ENCODE results near the gene ARHGAP4. TPM values are rescaled to one million over a fixed set of nuclear protein-coding genes. Genes with fewer than 3 reads are reported as not detected.

The ARHGAP4 gene
- total RNA-seq, 2 experiments from 2014 or later = 130 to 135 TPM

DNA sequence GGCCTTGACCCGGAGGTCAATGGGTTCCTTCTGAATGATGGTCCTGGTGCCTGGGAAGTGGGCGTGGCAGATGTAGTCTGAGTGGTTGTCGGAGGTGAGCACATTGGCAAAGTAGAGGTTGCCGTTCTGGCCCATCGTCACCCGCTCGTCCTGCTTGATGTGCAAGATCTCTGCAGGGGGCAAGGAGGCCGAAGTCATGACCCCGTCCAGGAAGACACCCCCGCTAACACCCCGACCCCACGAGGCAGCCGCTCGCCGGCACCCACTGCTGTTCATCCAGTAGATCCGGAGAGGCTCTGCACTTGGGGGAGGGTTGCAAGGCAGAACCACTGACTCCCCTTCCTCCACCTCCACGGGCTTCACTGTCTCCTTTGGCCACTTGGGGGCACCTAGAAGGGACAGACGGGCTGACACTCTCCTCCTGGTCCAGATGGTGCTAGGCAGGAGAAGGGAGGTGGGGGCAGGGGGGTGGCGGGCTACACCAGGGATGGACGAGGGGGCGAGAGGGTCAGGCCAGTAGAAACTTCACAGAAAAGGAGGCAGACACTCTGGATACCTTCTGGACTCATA lies 55.2 kb downstream of the ARHGAP4 start:
- no peak for DNase-seq
- ATAC-seq = no peak
- ChIA-PET POLR2A (no interaction called here), CTCF (no interaction called here)
- H3K36me3 Mint-ChIP-seq (ENCODE audit: low read depth) = no peaks in the 10 kb centered on the region
- H3K27ac Mint-ChIP-seq = no peak overlapping the region
- no peak overlapping the region for H3K4me3 Mint-ChIP-seq
- intact Hi-C loops (cut with DNase I, micrococcal nuclease) = no loop called here
- H3K27me3 Mint-ChIP-seq = no peaks in the 10 kb centered on the region
- H3K9me3 Mint-ChIP-seq (ENCODE audit: low read depth) = no peaks in the 10 kb centered on the region
- H3K4me1 Mint-ChIP-seq = no peaks in the 10 kb centered on the region

DNA sequence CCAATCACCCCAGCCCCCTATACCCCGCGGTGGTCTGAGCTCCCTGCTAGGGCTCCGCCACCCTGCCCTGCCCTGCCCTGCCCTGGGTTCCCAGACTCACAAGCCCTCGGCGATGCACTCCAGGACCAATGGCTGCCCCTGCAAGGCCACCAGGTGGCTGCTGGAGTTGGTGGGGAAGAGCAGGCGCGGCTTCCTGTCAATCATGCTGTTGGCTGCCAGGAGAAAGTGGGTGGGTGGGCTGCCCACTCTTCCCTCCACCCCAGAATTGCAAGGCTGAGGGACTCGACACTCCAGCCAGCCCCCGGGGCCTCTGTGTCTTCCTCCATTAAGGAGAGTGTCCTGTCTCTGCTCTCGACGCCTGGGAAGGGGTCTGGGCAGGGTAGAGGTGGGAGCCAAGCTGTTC lies 55.8 kb downstream of the ARHGAP4 start:
- ATAC-seq (no peak), DNase-seq (no peak)
- H3K4me3 Mint-ChIP-seq = no peak overlapping the region
- ChIA-PET POLR2A (no interaction called here), CTCF (no interaction called here)
- H3K9me3 Mint-ChIP-seq (ENCODE audit: low read depth) = no peaks in the 10 kb centered on the region
- intact Hi-C loops (cut with DNase I, micrococcal nuclease) = no loop called here
- H3K27ac Mint-ChIP-seq = no peak overlapping the region
- no peaks in the 10 kb centered on the region for H3K4me1 Mint-ChIP-seq
- H3K36me3 Mint-ChIP-seq (ENCODE audit: low read depth) = no peaks in the 10 kb centered on the region
- no peaks in the 10 kb centered on the region for H3K27me3 Mint-ChIP-seq

DNA sequence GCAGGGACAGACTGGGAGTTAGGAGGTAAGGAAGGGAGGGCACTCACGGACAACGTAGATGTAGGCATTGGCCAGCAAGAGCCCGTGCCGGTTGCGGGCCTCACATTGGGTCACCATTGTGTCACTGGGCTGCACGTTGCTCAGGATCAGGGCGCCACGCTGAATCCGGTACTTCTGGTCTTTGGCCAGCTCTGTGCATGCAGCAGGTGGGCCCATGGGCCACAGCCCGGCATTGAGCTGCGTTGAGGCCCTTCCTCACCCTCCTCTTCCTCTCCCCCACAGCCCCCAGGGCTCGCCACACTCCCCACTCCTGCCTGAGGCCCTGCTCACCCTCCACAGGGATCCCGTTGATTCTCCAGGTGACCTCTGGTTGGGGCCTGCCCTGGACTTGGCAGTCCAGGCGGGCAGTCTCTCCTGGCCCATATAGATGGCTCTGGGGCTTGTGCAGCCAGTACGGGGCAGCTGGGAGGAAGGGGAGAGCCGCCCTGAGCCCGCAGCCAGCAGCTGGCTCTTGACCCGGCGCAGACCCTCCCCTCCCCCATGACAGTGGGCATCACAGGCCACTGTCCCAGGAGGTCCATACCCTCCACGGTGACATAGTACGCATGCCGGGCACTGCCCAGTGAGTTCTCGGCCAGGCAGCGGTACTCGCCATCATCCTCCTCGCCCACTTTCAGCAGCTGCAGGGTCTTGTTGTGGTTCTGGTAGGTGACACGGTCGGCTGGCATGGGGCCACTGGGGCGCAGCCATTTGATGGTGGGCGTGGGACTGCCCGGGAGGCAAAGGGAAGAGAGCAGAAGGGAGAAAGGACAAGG lies 56.4 kb downstream of the ARHGAP4 start:
- POLR2A ChIA-PET = no interaction called here
- no peak for ATAC-seq
- CTCF ChIA-PET = interaction anchor here (0.8 kb wide), 1 partner anchor 18 kb away, joined by 3 read pairs; no protein-coding TSS in a partner anchor
- no peaks in the 10 kb centered on the region for H3K27me3 Mint-ChIP-seq
- no peaks in the 10 kb centered on the region for H3K36me3 Mint-ChIP-seq (ENCODE audit: low read depth)
- H3K9me3 Mint-ChIP-seq (ENCODE audit: low read depth) = no peaks in the 10 kb centered on the region
- no peak for DNase-seq
- no peaks in the 10 kb centered on the region for H3K4me1 Mint-ChIP-seq
- intact Hi-C loops (cut with DNase I, micrococcal nuclease) = no loop called here
- H3K27ac Mint-ChIP-seq = no peak overlapping the region
- no peak overlapping the region for H3K4me3 Mint-ChIP-seq

DNA sequence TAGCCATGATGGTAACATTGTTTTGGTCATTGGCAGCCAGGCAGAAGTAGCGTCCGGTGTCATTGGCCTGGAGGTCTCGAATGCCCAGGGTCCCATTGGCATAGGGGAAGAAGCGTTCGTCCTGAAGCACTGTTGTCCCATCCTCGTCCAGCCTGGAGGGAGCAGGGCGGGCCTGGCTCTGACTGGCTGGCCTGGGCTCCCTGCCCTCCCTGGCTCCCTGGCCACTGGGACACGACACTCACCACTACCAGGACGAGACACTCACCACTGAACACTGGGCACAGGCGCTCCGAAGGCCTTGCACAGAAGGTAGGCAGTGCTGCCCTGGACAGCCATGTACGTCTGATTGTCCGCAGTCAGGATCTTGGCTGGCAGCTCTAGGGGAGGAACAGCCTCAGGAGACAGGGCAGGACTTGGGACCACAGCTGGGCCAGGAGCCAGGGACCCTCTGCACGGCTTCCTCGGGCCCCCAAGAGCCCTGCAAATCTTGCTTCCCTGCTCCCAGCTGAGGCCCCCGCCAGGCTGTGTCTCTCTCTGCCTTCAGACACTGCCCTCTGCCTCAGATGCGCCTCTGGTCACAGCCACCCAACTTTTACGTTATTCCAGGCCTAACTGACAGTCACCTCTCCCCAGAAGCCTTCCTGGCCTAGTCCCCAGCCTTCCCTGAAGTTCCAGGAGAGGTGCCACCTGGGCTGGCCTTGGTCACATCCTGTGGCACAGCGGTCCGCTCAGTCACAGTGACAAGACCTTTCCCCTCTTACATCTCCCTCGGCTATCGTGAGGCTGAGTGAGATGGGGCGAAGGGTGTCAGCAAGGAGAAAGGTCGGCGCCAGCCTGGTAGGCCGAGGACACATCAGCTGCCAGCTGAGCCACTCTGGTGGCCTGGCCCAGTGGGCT lies 57.2 kb downstream of the ARHGAP4 start:
- no peaks in the 10 kb centered on the region for H3K27me3 Mint-ChIP-seq
- no peak overlapping the region for H3K4me3 Mint-ChIP-seq
- no peak for ATAC-seq
- CTCF ChIA-PET = interaction anchor here (0.8 kb wide), 1 partner anchor 17 kb away, joined by 3 read pairs; no protein-coding TSS in a partner anchor
- no peak for DNase-seq
- intact Hi-C loops (cut with DNase I, micrococcal nuclease) = no loop called here
- no peaks in the 10 kb centered on the region for H3K4me1 Mint-ChIP-seq
- H3K36me3 Mint-ChIP-seq (ENCODE audit: low read depth) = no peaks in the 10 kb centered on the region
- POLR2A ChIA-PET = no interaction called here
- no peak overlapping the region for H3K27ac Mint-ChIP-seq
- no peaks in the 10 kb centered on the region for H3K9me3 Mint-ChIP-seq (ENCODE audit: low read depth)

DNA sequence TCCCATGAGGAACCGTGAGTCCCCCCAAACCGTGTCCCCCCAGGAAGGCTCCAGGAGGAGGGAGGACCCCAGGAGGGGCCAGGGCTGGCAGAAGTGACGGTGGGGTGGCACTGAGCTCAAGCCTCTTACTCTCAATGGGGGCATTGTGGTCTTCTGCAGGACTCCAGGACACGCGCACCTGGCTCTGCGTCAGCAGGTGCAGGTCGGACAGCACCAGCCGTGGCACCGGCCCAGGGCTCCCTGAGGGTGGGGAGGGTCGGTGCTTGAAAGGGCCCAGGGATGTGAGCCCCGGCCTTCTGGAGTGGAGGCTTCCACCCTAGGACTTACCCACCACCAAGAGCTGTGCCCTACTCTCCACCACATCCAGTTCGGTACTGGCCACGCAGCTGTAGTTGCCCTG lies 58.4 kb downstream of the ARHGAP4 start:
- CTCF ChIA-PET = no interaction called here
- ATAC-seq (no peak), DNase-seq (no peak)
- Mint-ChIP-seq H3K36me3 (ENCODE audit: low read depth) (no peaks in the 10 kb centered on the region), H3K4me1 (no peaks in the 10 kb centered on the region), H3K4me3 (no peak overlapping the region), H3K9me3 (ENCODE audit: low read depth) (no peaks in the 10 kb centered on the region), H3K27ac (no peak overlapping the region), H3K27me3 (no peaks in the 10 kb centered on the region)
- POLR2A ChIA-PET = no interaction called here
- intact Hi-C loops (cut with DNase I, micrococcal nuclease) = no loop called here

DNA sequence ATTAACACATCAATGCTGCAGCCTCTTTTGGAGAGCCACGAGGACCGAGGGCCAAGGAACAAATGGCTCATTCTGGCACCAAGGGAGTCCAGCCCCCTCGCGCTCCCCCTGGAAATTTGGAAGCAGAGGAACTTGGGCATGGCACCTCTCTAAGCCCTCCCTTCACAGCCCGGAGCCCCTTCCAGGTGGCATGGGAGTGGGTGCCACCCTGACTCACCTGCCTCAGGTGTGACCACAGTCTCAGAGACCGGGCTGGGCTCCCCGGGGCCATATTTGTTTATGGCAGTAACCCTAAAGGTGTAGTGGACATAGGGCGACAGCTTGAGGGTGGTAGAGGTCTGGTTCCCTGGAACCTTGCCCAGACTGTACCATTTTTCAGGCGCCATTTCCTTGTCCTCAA lies 58.9 kb downstream of the ARHGAP4 start:
- ChIA-PET POLR2A (no interaction called here), CTCF (no interaction called here)
- Mint-ChIP-seq H3K27ac (no peak overlapping the region), H3K4me3 (no peak overlapping the region), H3K4me1 (no peaks in the 10 kb centered on the region), H3K27me3 (no peaks in the 10 kb centered on the region), H3K9me3 (ENCODE audit: low read depth) (no peaks in the 10 kb centered on the region), H3K36me3 (ENCODE audit: low read depth) (no peaks in the 10 kb centered on the region)
- intact Hi-C loops (cut with DNase I, micrococcal nuclease) = no loop called here
- ATAC-seq (no peak), DNase-seq (no peak)

DNA sequence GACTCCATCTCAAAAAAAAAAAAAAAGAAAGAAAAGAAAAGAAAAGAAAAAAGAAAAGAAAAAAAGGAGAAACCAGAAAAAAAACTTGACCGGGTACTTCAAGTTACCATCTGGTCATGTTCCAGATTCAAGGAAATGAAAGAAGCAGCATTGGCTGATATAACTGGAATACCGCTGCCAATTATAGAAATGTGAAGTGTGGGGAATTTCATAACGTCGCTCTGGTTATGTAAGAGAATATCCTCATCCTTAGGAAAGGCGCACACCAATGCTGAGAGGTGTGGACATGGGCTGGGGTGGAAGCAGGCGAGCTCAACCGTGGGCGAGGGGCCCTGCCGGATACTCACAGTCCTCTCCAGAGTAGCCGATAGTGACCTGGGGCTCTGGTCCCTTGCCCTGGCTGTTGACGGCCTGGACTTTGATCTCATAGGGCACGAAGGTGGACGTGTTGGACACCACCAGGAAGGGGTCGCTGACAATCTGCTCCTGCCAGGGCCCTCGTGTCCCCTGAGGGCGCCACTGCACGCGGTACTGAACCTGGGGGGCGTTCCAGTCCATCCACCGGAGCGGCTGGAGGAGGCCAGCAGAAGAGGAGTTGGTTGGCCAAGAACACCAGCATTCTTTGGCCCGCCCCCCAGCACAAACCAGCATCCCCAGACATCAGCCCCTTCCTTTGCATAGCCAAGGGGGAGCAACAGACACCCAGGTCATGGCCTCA lies 59.6 kb downstream of the ARHGAP4 start:
- ChIA-PET CTCF (no interaction called here), POLR2A (no interaction called here)
- ATAC-seq (no peak), DNase-seq (no peak)
- Mint-ChIP-seq H3K27ac (no peak overlapping the region), H3K36me3 (ENCODE audit: low read depth) (no peaks in the 10 kb centered on the region), H3K9me3 (ENCODE audit: low read depth) (no peaks in the 10 kb centered on the region), H3K27me3 (no peaks in the 10 kb centered on the region), H3K4me1 (no peaks in the 10 kb centered on the region), H3K4me3 (no peak overlapping the region)
- intact Hi-C loops (cut with DNase I, micrococcal nuclease) = no loop called here

DNA sequence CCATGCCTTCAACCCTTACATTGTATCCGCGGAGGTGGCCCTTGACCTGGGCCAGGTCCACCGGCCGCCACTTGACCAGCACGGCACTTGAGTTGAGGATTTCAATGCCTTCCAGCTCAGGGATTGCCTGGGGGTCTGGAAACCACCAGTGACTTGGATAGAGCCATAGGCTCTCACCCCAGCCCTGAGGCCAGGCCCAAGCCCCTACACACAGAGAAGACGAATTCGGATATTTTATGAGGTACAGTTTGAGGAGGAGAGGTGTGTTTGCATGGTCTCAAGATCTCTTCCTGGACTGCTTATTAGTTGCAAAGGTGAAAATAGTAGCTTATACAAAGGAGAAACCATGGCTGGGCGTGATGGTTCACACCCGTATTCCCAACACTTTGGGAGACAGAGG lies 60.4 kb downstream of the ARHGAP4 start:
- Mint-ChIP-seq H3K9me3 (ENCODE audit: low read depth) (no peaks in the 10 kb centered on the region), H3K4me3 (no peak overlapping the region), H3K27me3 (no peaks in the 10 kb centered on the region), H3K27ac (no peak overlapping the region), H3K36me3 (ENCODE audit: low read depth) (no peaks in the 10 kb centered on the region), H3K4me1 (no peaks in the 10 kb centered on the region)
- no peak for ATAC-seq
- ChIA-PET POLR2A (no interaction called here), CTCF (no interaction called here)
- no peak for DNase-seq
- intact Hi-C loops (cut with DNase I, micrococcal nuclease) = no loop called here

DNA sequence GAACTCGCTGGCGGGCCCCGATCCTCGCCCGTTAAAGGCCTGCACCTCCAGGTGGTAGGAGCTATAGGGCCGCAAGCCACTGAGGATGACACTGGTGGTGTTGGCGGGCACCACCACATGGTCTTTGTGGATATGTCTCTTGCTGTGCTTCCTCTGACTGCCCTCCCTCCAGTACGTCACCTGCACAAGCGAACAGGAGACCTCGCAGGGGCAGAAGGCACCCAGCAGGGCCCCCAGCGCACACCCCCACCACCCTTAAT lies 60.8 kb downstream of the ARHGAP4 start:
- ChIA-PET POLR2A (no interaction called here), CTCF (no interaction called here)
- ATAC-seq (no peak), DNase-seq (no peak)
- Mint-ChIP-seq H3K4me1 (no peaks in the 10 kb centered on the region), H3K4me3 (no peak overlapping the region), H3K36me3 (ENCODE audit: low read depth) (no peaks in the 10 kb centered on the region), H3K9me3 (ENCODE audit: low read depth) (no peaks in the 10 kb centered on the region), H3K27me3 (no peaks in the 10 kb centered on the region), H3K27ac (no peak overlapping the region)
- intact Hi-C loops (cut with DNase I, micrococcal nuclease) = no loop called here

DNA sequence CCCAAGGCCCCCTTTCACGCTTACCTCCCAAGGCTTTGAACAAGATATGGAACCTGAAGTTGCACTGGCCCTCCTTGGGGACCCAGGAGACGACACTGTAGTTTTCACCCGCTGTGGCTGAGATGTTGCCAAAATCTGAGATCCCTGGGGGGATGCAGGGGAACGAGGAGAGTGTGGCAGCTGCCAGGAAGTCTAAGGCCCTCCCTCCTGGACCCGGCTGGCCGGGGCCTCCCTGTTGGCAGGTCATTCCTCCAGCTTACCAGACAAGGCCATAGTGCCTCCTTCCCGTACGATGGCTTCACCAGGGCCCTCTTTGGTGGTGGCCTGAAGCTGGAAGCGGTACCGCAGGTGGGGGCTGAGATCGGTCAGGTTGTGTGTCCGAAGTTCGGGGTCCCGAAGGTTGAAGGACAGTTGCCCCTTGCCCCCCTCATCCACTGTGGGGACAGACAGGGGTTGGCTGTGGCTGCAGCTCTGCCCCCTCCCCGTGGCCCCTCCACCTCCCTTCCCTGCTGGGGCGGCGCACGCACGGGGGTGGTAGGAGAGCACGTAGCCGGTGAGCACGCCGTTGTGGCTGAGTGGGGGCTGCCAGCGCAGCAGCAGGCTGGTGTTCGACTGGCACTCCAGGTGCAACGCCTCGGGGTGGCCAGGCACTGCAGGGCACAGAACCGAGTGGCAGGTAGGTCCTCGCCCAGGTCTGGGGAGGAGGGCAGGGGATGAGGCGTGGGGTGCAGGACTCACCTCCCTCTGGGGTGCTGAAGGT lies 61.3 kb downstream of the ARHGAP4 start:
- no peak overlapping the region for H3K27ac Mint-ChIP-seq
- ATAC-seq = no peak
- no peaks in the 10 kb centered on the region for H3K36me3 Mint-ChIP-seq (ENCODE audit: low read depth)
- intact Hi-C loops (cut with DNase I, micrococcal nuclease) = no loop called here
- ChIA-PET POLR2A (no interaction called here), CTCF (no interaction called here)
- H3K4me1 Mint-ChIP-seq = no peaks in the 10 kb centered on the region
- H3K4me3 Mint-ChIP-seq = no peak overlapping the region
- no peak for DNase-seq
- no peaks in the 10 kb centered on the region for H3K27me3 Mint-ChIP-seq
- no peaks in the 10 kb centered on the region for H3K9me3 Mint-ChIP-seq (ENCODE audit: low read depth)

DNA sequence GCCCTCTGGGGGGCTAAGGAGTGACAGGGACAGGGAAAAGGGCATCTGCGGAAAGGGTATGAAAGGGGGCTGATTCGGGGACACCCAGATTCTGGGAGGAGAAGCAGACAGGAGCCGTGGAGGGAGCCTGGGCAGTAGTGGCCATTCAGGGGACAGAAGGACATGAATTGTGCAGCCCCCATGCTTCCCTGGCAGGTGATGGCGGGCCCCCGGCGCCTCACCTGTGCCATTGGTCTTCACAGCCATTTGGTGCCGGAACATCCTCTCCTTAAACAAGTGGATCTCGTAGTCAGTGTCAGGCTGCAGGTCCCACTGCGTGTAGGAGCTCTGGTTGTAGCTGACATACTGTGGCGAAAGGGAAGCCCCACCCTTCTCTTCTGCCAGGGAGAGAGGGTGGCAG lies 62.0 kb downstream of the ARHGAP4 start:
- no peaks in the 10 kb centered on the region for H3K36me3 Mint-ChIP-seq (ENCODE audit: low read depth)
- ChIA-PET POLR2A (no interaction called here), CTCF (no interaction called here)
- H3K27me3 Mint-ChIP-seq = no peaks in the 10 kb centered on the region
- H3K9me3 Mint-ChIP-seq (ENCODE audit: low read depth) = no peaks in the 10 kb centered on the region
- H3K4me3 Mint-ChIP-seq = no peak overlapping the region
- intact Hi-C loops (cut with DNase I, micrococcal nuclease) = no loop called here
- ATAC-seq (no peak), DNase-seq (no peak)
- H3K4me1 Mint-ChIP-seq = no peaks in the 10 kb centered on the region
- no peak overlapping the region for H3K27ac Mint-ChIP-seq

Data from activated CD4-positive, alpha-beta T cell treated with anti-CD3 and anti-CD28 coated beads for 36 hours (primary cell).